Activated B cell treated with CpG ODN at 0.5 μM for 24 hours (primary cell): Measurements from ENCODE around the gene HGS. TPM values are rescaled to one million over a fixed set of nuclear protein-coding genes. Genes with fewer than 3 reads are reported as not detected.

Experiments
- ATAC-seq: fragments of 200-7000 bp; cut with Tn5 transposase; one replicate; pipeline ENCODE4 v1.10.0; 2021; ENCODE audit warnings: low read depth, mild to moderate bottlenecking, moderate library complexity
- CTCF ChIA-PET: fragments of 350-600 bp; sonication (Branson Sonifier 250); formaldehyde crosslinking; loops from one replicate; lab custom pipeline; 2021; ENCODE audit warnings: antibody characterized with exemption; lab: Charles Lee
- POLR2A ChIA-PET: fragments of 350-600 bp; sonication (Branson Sonifier 250); formaldehyde crosslinking; loops from one replicate; lab custom pipeline; 2021; ENCODE audit warnings: antibody characterized with exemption; lab: Charles Lee
- DNase-seq: peaks from one replicate; pipeline ENCODE4 v3.0.0; 2022
- H3K27ac Mint-ChIP-seq: one replicate; pipeline ENCODE4 v1.8.0; 2020; ENCODE audit warnings: mixed read lengths
- H3K27me3 Mint-ChIP-seq: one replicate; pipeline ENCODE4 v1.8.0; 2021; ENCODE audit warnings: mixed read lengths
- H3K36me3 Mint-ChIP-seq: one replicate; pipeline ENCODE4 v1.8.0; 2021; ENCODE audit warnings: low read depth, mixed read lengths
- H3K4me1 Mint-ChIP-seq: one replicate; pipeline ENCODE4 v1.8.0; 2021; ENCODE audit warnings: mixed read lengths
- H3K4me3 Mint-ChIP-seq: one replicate; pipeline ENCODE4 v1.8.0; 2020; ENCODE audit warnings: mild to moderate bottlenecking, mixed read lengths
- H3K9me3 Mint-ChIP-seq: one replicate; pipeline ENCODE4 v1.8.0; 2020; ENCODE audit warnings: mixed read lengths
- CTCF ChIP-seq: fragments of 200-600 bp; IDR thresholded peaks from one replicate; pipeline ENCODE4 v1.8.0; 2022; ENCODE audit warnings: antibody characterized with exemption, mild to moderate bottlenecking
- intact Hi-C: fragments of 100-400 bp; cut with micrococcal nuclease; formaldehyde crosslinking; loops from one replicate; pipeline ENCODE4 v1.15.1; 2024
- total RNA-seq: library from RNA; stranded (reverse); gene quantifications from 2 replicates; pipeline ENCODE4 v1.2.3, GENCODE V29; 2022

The HGS gene
- total RNA-seq, 1 donor from 2014 or later, result 151 TPM

DNA sequence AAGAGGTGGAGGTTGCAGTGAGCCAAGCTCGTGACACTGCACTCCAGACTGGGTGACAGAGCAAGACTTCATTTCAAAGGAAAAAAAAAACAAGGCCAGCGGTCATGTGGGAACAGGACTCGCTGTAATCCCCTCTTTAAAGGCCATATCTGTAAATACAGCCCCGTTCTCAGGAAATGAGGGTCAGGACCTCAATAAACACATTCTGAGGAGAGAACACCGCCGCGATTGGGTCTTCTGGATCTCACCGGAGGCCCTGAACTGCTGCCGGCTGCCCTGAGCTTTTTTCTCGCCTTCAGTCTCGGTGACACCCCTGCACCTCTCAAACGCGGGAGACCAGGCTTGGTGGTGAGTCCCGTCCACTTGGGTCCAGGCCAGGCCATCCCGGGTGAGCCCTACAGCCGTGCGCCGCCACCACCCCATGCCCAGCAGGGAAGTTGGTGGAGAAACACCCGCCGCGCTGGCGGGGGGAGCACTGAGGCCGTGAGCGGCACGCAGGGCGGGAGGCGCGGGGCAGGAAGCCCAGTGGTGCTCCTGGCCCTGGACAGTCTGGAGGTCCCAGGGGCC, 56.7 kb downstream of the HGS start:
- ChIA-PET POLR2A (no interaction called here), CTCF (no interaction called here)
- Mint-ChIP-seq H3K4me3 (no peak overlapping the region), H3K27ac (no peak overlapping the region), H3K4me1 (peaks cover 10% of the 10 kb centered on the region), H3K27me3 (peaks cover 6% of the 10 kb centered on the region), H3K36me3 (no peaks in the 10 kb centered on the region), H3K9me3 (no peaks in the 10 kb centered on the region)
- DNase-seq, result no peak
- intact Hi-C loops, result no loop called here
- ATAC-seq, result no peak
- no peak for TF ChIP-seq CTCF

GRCh38 chr17:81741049-81741593, 57.3 kb downstream of the HGS start:
- Mint-ChIP-seq H3K27ac (no peak overlapping the region), H3K27me3 (peaks cover 6% of the 10 kb centered on the region), H3K36me3 (no peaks in the 10 kb centered on the region), H3K9me3 (no peaks in the 10 kb centered on the region), H3K4me3 (no peak overlapping the region), H3K4me1 (peaks cover 4% of the 10 kb centered on the region)
- intact Hi-C loops, result no loop called here
- TF ChIP-seq CTCF, result no peak
- no peak for ATAC-seq
- CTCF ChIA-PET, result no interaction called here
- DNase-seq, result no peak
- POLR2A ChIA-PET, result no interaction called here

DNA sequence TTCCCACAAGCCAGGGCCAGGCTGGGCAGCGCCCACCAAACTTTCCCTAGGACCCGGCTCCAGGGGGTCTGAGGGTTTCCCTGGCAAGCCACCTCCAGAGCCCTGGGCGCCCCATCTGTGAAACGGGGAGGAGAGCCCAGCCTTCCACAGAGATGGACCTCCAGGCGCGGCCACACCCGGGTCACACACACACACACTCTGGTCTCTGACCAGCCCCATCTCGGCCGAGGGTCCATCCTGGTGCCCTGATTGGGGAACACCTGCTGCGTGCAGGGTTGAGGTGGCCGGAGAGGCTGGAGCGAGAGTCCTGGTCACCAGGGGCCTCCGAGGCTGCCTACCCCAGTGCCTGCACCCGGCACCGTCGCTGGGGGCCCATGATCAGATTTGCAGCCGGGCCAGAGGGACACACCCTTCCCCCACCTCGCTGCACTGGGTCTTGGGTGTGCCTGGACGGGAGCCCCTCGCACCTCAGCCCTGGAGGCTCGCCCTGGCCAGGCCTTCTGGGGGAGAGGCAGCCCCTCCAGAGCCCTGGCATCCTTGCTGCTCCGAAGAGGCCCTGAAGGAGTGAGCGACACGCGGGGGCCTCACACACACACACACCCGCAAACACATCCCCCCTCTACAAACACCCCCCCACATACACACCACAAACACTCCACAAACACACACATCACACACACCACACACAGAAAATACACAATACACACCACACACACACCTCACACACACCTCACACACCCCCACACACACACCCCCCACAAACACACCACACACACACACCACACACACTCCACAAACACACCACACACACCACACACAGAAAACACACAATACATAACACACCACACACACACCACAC, 58.0 kb downstream of the HGS start:
- ChIA-PET CTCF (no interaction called here), POLR2A (no interaction called here)
- no peaks in the 10 kb centered on the region for H3K36me3 Mint-ChIP-seq
- TF ChIP-seq CTCF, result no peak
- H3K4me3 Mint-ChIP-seq, result no peak overlapping the region
- ATAC-seq (no peak), DNase-seq (no peak)
- no peak overlapping the region for H3K27ac Mint-ChIP-seq
- intact Hi-C loops, result no loop called here
- H3K4me1 Mint-ChIP-seq, result no peaks in the 10 kb centered on the region
- H3K27me3 Mint-ChIP-seq, result peaks cover 6% of the 10 kb centered on the region
- no peaks in the 10 kb centered on the region for H3K9me3 Mint-ChIP-seq

Other genes with a start within 250 kb of the HGS start
- gene ACTG1, start 171.2 kb upstream of the HGS start, total RNA-seq, result 2,863 and 2,949 TPM in 2 replicates
- gene FSCN2, start 155.6 kb upstream of the HGS start, total RNA-seq, result 3.2 and 5.5 TPM in 2 replicates
- gene FAAP100, start 131.7 kb upstream of the HGS start, total RNA-seq, result 42.6 and 48.2 TPM in 2 replicates
- 96.8 and 132 TPM in 2 replicates for gene NPLOC4, start 46.9 kb upstream of the HGS start, total RNA-seq
- gene TSPAN10, start 46.8 kb upstream of the HGS start, total RNA-seq, result 0.34 and 0.95 TPM in 2 replicates
- 0.42 and 1.2 TPM in 2 replicates for gene PDE6G, start 27.5 kb upstream of the HGS start, total RNA-seq
- gene OXLD1, start 17.4 kb upstream of the HGS start, total RNA-seq, result 36.7 and 37.3 TPM in 2 replicates
- 34.7 and 41.3 TPM in 2 replicates for gene CCDC137, start 17.3 kb upstream of the HGS start, total RNA-seq
- 30.7 and 33.3 TPM in 2 replicates for gene ARL16, start 214 bp upstream of the HGS start, total RNA-seq
- 68.8 and 69.8 TPM in 2 replicates for gene MRPL12, start 19.4 kb downstream of the HGS start, total RNA-seq
- 6.1 and 6.4 TPM in 2 replicates for gene SLC25A10, start 28.3 kb downstream of the HGS start, total RNA-seq
- gene GCGR, start 120.1 kb downstream of the HGS start, total RNA-seq, result 0.20 TPM in 1 of 2 replicates, not detected in the other
- gene MCRIP1, start 149.3 kb downstream of the HGS start, total RNA-seq, result 75.0 and 90.4 TPM in 2 replicates
- not detected in 2 replicates for gene PPP1R27, start 151.0 kb downstream of the HGS start, total RNA-seq
- 202 and 225 TPM in 2 replicates for gene P4HB, start 176.5 kb downstream of the HGS start, total RNA-seq
- gene ARHGDIA, start 187.3 kb downstream of the HGS start, total RNA-seq, result 396 and 464 TPM in 2 replicates
- gene ALYREF, start 207.6 kb downstream of the HGS start, total RNA-seq, result 85.3 and 99.3 TPM in 2 replicates
- gene ANAPC11, start 207.7 kb downstream of the HGS start, total RNA-seq, result 64.2 and 83.8 TPM in 2 replicates
- 0.24 and 0.27 TPM in 2 replicates for gene NPB, start 218.2 kb downstream of the HGS start, total RNA-seq
- 40.3 and 44.1 TPM in 2 replicates for gene PCYT2, start 227.4 kb downstream of the HGS start, total RNA-seq
- gene SIRT7, start 234.2 kb downstream of the HGS start, total RNA-seq, result 57.6 and 66.4 TPM in 2 replicates
- gene MAFG, start 243.7 kb downstream of the HGS start, total RNA-seq, result 27.9 and 30.7 TPM in 2 replicates